GM12878 (cell line): ENCODE data around the gene BRCA1. TPM values are rescaled to one million over a fixed set of nuclear protein-coding genes. Genes with fewer than 3 reads are reported as not detected.

Source experiments
- ATAC-seq: fragments of 200-7000 bp; cut with Tn5 transposase; 3 replicates; pipeline ENCODE4 v1.9.1; 2020; ENCODE audit warnings: mild to moderate bottlenecking, moderate library complexity
- BruUV-seq: library from RNA; stranded (reverse); fragments of 400-500 nt; replicated peaks from 2 replicates; lab custom pipeline; 2021; lab: Mats Ljungman, UMichigan
- CTCF ChIA-PET: fragments of 300-600 bp; sonication (Branson Sonifier 250); formaldehyde crosslinking; extraction: SDS; loops from one replicate; lab custom pipeline; 2021; ENCODE audit warnings: inconsistent platforms; lab: Yijun Ruan, JAX
- POLR2A ChIA-PET: fragments of 350-600 bp; formaldehyde crosslinking; extraction: SDS; loops from one replicate; lab custom pipeline; 2021; ENCODE audit warnings: inconsistent platforms; lab: Charles Lee
- RAD21 ChIA-PET: fragments of 300-600 bp; sonication (Branson Sonifier 250); formaldehyde crosslinking; loops from one replicate; lab custom pipeline; 2023; ENCODE audit warnings: antibody characterized with exemption; ENCODE audit not compliant: unreplicated experiment; lab: Charles Lee
- SMC1A ChIA-PET: fragments of 300-600 bp; sonication (Branson Sonifier 250); formaldehyde crosslinking; loops from one replicate; lab custom pipeline; 2023; ENCODE audit not compliant: unreplicated experiment, uncharacterized antibody; lab: Charles Lee
- DNase-seq: peaks from one replicate; pipeline ENCODE4 v3.0.0-alpha.2; 2011; ENCODE audit warnings: low read depth, low spot score
- FAIRE-seq: peaks from 3 replicates; lab custom pipeline; 2011; peaks lifted over from hg19 to GRCh38; lab: Jason Lieb, UNC
- H2AFZ ChIP-seq: 2 replicates; pipeline ENCODE4 v1.6.0; 2011; ENCODE audit warnings: low read depth, low read length, control low read depth; ENCODE audit not compliant: control insufficient read depth
- H3K27ac ChIP-seq: 2 replicates; pipeline ENCODE4 v1.5.1; 2011; ENCODE audit warnings: control low read depth; ENCODE audit not compliant: control insufficient read depth, insufficient read depth
- H3K27me3 ChIP-seq, 2 experiments: replicated peaks in 1 of 2; 2 replicates each; pipeline versions ENCODE4 v1.6.0 to v1.6.1; 2011; ENCODE audit warnings: low read length in 1 of 2; ENCODE audit not compliant: control insufficient read depth in 2 of 2, insufficient read depth in 2 of 2
- H3K36me3 ChIP-seq, 2 experiments: 2 replicates each; pipeline ENCODE4 v1.5.1; 2011; ENCODE audit warnings: low read length in 1 of 2; ENCODE audit not compliant: control insufficient read depth in 2 of 2, insufficient read depth in 2 of 2
- H3K4me1 ChIP-seq: 2 replicates; pipeline ENCODE4 v1.6.1; 2011; ENCODE audit warnings: mild to moderate bottlenecking, low read length, moderate library complexity, mixed read lengths; ENCODE audit not compliant: control insufficient read depth, insufficient read depth
- H3K4me2 ChIP-seq: 2 replicates; pipeline ENCODE4 v1.6.0; 2011; ENCODE audit warnings: control low read depth; ENCODE audit not compliant: control insufficient read depth, insufficient read depth
- H3K4me3 ChIP-seq: fragments of 200-600 bp; sonication (generic); 2 replicates; pipeline ENCODE4 v1.5.1; 2016
- H3K79me2 ChIP-seq: 2 replicates; pipeline ENCODE4 v1.6.0; 2011; ENCODE audit warnings: low read length; ENCODE audit not compliant: control insufficient read depth, insufficient read depth
- H3K9ac ChIP-seq: 2 replicates; pipeline ENCODE4 v1.8.0; 2011; ENCODE audit warnings: low read length, control low read depth, mixed read lengths; ENCODE audit not compliant: control insufficient read depth, insufficient read depth
- H3K9me3 ChIP-seq: replicated peaks from 3 replicates; pipeline ENCODE4 v1.5.1; 2011; ENCODE audit warnings: mild to moderate bottlenecking, low read length; ENCODE audit not compliant: control insufficient read depth, insufficient read depth
- H4K20me1 ChIP-seq: 2 replicates; pipeline ENCODE4 v1.6.0; 2011; ENCODE audit not compliant: control insufficient read depth, insufficient read depth
- ASH2L ChIP-seq: fragments of 300-600, 200-600 bp; sonication (generic); IDR thresholded peaks from 2 replicates; pipeline ENCODE4 v1.6.1; 2017; ENCODE audit warnings: low read depth, mild to moderate bottlenecking, borderline replicate concordance
- CREB1 ChIP-seq: IDR thresholded peaks from 2 replicates; pipeline ENCODE4 v1.6.1; 2012; ENCODE audit warnings: low read depth, mild to moderate bottlenecking, inconsistent platforms
- EED ChIP-seq: sonication (generic); IDR thresholded peaks from 2 replicates; pipeline ENCODE4 v1.6.1; 2016; ENCODE audit warnings: antibody characterized with exemption, low read depth
- HDAC6 ChIP-seq: fragments of 200-600 bp; sonication (generic); IDR thresholded peaks from one replicate; pipeline ENCODE4 v1.8.0; 2017; ENCODE audit warnings: antibody characterized with exemption; ENCODE audit not compliant: unreplicated experiment
- IRF4 ChIP-seq: IDR thresholded peaks from 2 replicates; pipeline ENCODE4 v1.6.1; 2011; ENCODE audit warnings: low read depth, low read length
- KAT2A ChIP-seq: conservative IDR thresholded peaks from 2 replicates; pipeline ENCODE4 v1.6.1; 2011; ENCODE audit warnings: low read depth, low read length; ENCODE audit not compliant: control insufficient read depth
- MXI1 ChIP-seq: fragments of 150-350 bp; IDR thresholded peaks from 2 replicates; pipeline ENCODE4 v1.6.1; 2011; ENCODE audit warnings: low read depth, mild to moderate bottlenecking, inconsistent platforms, low read length, improper control_type of control experiment
- NR2C2 ChIP-seq: IDR thresholded peaks from 2 replicates; pipeline ENCODE4 v1.6.1; 2011; ENCODE audit warnings: borderline replicate concordance, low read depth; ENCODE audit not compliant: control insufficient read depth, insufficient read length
- PAX8 ChIP-seq: fragments of 450-650 bp; IDR thresholded peaks from 2 replicates; pipeline ENCODE4 v1.6.1; 2017; ENCODE audit warnings: mild to moderate bottlenecking, moderate library complexity
- PML ChIP-seq: IDR thresholded peaks from 2 replicates; pipeline ENCODE4 v1.6.1; 2012; ENCODE audit warnings: low read length, inconsistent platforms
- RFX5 ChIP-seq: IDR thresholded peaks from 2 replicates; pipeline ENCODE4 v1.6.1; 2011; ENCODE audit warnings: low read depth, low read length, improper control_type of control experiment
- SUPT20H ChIP-seq: IDR thresholded peaks from 2 replicates; pipeline ENCODE4 v1.6.1; 2011; ENCODE audit warnings: low read depth, mild to moderate bottlenecking, low read length, moderate library complexity, borderline replicate concordance; ENCODE audit not compliant: control insufficient read depth
- TARDBP ChIP-seq: IDR thresholded peaks from 2 replicates; pipeline ENCODE4 v1.6.1; 2016; ENCODE audit warnings: borderline replicate concordance
- ZNF622 ChIP-seq: fragments of 450-650 bp; IDR thresholded peaks from 2 replicates; pipeline ENCODE4 v1.6.1; 2017; ENCODE audit warnings: mild to moderate bottlenecking, inconsistent platforms
- ZZZ3 ChIP-seq: IDR thresholded peaks from 2 replicates; pipeline ENCODE4 v1.6.1; 2011; ENCODE audit warnings: low read depth; ENCODE audit not compliant: control insufficient read depth, insufficient read length
- WGBS: methylation state at CpG from one replicate; pipeline ENCODE4 v1.1.6; 2016; ENCODE audit warnings: low lambda C conversion rate; ENCODE audit not compliant: insufficient replicate concordance, insufficient coverage; ENCODE audit errors: missing lambda C conversion rate; 5-methylcytosine and 5-hydroxymethylcytosine counted together
- in situ Hi-C: fragments of 300-500 bp; cut with MboI; formaldehyde crosslinking; loops from 9 replicates; pipeline ENCODE4 v1.14.3; 2018; ENCODE audit warnings: mixed read lengths
- intact Hi-C: fragments of 100-400 bp; cut with micrococcal nuclease; formaldehyde crosslinking; loops from one replicate; pipeline ENCODE4 v1.14.2; 2022; ENCODE audit not compliant: unreplicated experiment
- polyA plus RNA-seq, 11 experiments: library from polyadenylated mRNA; depleted of rRNA in 4 of 11; unstranded in 6 of 11; stranded (reverse) in 5 of 11; fragments of >200 nt; fragmentation: Nextera tagmentation in 4 of 11; fragmentation: Illumina TruSeq in 1 of 11; extraction: Ambion mirVana in 4 of 11; extraction: Trizol in 1 of 11; gene quantifications; 1 replicate in 1 of 11; 2 replicates in 10 of 11; pipeline versions ENCODE4 v1.2.1 to v1.2.3, GENCODE V29; 2011 to 2016; ENCODE audit warnings: inconsistent platforms in 2 of 11, missing spikeins in 2 of 11, low read depth in 1 of 11
- total RNA-seq, 4 experiments: library from RNA; depleted of rRNA in 3 of 4; stranded (reverse); fragments of >200 nt in 3 of 4; fragmentation: Illumina TruSeq in 1 of 4; extraction: Trizol in 1 of 4; gene quantifications; 2 replicates each; pipeline versions ENCODE4 v1.2.1 to v1.2.3, GENCODE V29; 2013 to 2021
- TF ChIP-seq, protein P1 (sequence below): IDR thresholded peaks from 2 replicates; pipeline ENCODE4 v1.6.1; 2011; ENCODE audit warnings: borderline replicate concordance, low read depth, mild to moderate bottlenecking, moderate library complexity, low read length; ENCODE audit not compliant: insufficient read depth, poor library complexity, severe bottlenecking
- TF ChIP-seq, protein P2 (sequence below): fragments of 450-650 bp; IDR thresholded peaks from 2 replicates; pipeline ENCODE4 v1.6.1; 2016; ENCODE audit warnings: mild to moderate bottlenecking
- TF ChIP-seq, protein P3 (sequence below): IDR thresholded peaks from 2 replicates; pipeline ENCODE4 v1.6.1; 2011; ENCODE audit warnings: low read depth, low read length, improper control_type of control experiment, borderline replicate concordance
- TF ChIP-seq, protein P4 (sequence below): fragments of 450-650 bp; IDR thresholded peaks from 2 replicates; pipeline ENCODE4 v1.6.1; 2017; ENCODE audit warnings: antibody characterized with exemption, mild to moderate bottlenecking, moderate library complexity

Gene BRCA1
- total and polyA plus RNA-seq, 10 of the 15 experiments (the other 5 are each of a cell fraction or from before 2014, with no cell fraction given) = 16.8 to 71.2 (median 44.2) TPM

DNA sequence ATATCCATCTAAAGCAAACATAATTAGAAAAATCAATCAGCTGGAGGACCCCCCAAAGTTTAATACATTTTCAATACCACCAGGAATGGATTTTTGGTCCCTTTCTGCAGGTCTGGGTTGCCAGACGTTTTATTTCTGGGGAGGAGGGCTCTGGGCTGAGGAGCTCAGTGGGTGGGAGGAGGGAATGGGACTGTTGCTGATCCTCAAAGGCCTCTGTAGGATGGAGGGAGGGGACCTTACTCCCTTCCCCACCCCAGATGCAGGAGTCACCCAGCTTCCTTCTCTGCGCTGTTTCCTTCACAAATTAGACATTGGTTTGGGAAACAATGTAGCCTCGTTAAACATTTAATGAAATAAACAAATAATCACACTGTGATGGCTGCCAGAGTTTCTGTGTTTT lies 93.5 kb downstream of the BRCA1 start:
- DNase-seq (no peak), FAIRE-seq (no peak), ATAC-seq (no peak)
- no TSS peak for BruUV-seq
- intact Hi-C loops (no loop called here), in situ Hi-C loops (no loop called here)
- Histone ChIP-seq H3K79me2 (no peaks in the 10 kb centered on the region), H3K4me2 (no peak overlapping the region), H3K27me3 (no peaks in the 10 kb centered on the region), H3K4me3 (no peak overlapping the region), H4K20me1 (no peaks in the 10 kb centered on the region), H3K9me3 (no peaks in the 10 kb centered on the region), H3K4me1 (no peaks in the 10 kb centered on the region), H3K36me3 (no peaks in the 10 kb centered on the region)
- SMC1A ChIA-PET = no interaction called here
- WGBS = 46% methylated on average over 3 of the region's 3 CpGs
- RAD21 ChIA-PET = no interaction called here
- POLR2A ChIA-PET = no interaction called here
- TF ChIP-seq RFX5 (no peak), EED (no peak), NR2C2 (no peak), ZZZ3 (no peak), SUPT20H (no peak), HDAC6 (no peak), PML (no peak), TARDBP (no peak), PAX8 (no peak), ASH2L (no peak), CREB1 (no peak), KAT2A (no peak), IRF4 (no peak), MXI1 (no peak), ZNF622 (no peak)
- TF ChIP-seq, protein P1, sequence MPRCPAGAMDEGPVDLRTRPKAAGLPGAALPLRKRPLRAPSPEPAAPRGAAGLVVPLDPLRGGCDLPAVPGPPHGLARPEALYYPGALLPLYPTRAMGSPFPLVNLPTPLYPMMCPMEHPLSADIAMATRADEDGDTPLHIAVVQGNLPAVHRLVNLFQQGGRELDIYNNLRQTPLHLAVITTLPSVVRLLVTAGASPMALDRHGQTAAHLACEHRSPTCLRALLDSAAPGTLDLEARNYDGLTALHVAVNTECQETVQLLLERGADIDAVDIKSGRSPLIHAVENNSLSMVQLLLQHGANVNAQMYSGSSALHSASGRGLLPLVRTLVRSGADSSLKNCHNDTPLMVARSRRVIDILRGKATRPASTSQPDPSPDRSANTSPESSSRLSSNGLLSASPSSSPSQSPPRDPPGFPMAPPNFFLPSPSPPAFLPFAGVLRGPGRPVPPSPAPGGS = no peak
- TF ChIP-seq, protein P2, sequence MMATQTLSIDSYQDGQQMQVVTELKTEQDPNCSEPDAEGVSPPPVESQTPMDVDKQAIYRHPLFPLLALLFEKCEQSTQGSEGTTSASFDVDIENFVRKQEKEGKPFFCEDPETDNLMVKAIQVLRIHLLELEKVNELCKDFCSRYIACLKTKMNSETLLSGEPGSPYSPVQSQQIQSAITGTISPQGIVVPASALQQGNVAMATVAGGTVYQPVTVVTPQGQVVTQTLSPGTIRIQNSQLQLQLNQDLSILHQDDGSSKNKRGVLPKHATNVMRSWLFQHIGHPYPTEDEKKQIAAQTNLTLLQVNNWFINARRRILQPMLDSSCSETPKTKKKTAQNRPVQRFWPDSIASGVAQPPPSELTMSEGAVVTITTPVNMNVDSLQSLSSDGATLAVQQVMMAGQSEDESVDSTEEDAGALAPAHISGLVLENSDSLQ = no peak
- TF ChIP-seq, protein P3, sequence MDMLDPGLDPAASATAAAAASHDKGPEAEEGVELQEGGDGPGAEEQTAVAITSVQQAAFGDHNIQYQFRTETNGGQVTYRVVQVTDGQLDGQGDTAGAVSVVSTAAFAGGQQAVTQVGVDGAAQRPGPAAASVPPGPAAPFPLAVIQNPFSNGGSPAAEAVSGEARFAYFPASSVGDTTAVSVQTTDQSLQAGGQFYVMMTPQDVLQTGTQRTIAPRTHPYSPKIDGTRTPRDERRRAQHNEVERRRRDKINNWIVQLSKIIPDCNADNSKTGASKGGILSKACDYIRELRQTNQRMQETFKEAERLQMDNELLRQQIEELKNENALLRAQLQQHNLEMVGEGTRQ = no peak
- TF ChIP-seq, protein P4, sequence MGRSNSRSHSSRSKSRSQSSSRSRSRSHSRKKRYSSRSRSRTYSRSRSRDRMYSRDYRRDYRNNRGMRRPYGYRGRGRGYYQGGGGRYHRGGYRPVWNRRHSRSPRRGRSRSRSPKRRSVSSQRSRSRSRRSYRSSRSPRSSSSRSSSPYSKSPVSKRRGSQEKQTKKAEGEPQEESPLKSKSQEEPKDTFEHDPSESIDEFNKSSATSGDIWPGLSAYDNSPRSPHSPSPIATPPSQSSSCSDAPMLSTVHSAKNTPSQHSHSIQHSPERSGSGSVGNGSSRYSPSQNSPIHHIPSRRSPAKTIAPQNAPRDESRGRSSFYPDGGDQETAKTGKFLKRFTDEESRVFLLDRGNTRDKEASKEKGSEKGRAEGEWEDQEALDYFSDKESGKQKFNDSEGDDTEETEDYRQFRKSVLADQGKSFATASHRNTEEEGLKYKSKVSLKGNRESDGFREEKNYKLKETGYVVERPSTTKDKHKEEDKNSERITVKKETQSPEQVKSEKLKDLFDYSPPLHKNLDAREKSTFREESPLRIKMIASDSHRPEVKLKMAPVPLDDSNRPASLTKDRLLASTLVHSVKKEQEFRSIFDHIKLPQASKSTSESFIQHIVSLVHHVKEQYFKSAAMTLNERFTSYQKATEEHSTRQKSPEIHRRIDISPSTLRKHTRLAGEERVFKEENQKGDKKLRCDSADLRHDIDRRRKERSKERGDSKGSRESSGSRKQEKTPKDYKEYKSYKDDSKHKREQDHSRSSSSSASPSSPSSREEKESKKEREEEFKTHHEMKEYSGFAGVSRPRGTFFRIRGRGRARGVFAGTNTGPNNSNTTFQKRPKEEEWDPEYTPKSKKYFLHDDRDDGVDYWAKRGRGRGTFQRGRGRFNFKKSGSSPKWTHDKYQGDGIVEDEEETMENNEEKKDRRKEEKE = no peak
- TF ChIP-seq, all 136 proteins: peak for 0
- no peak overlapping the region for H3K9ac ChIP-seq
- H2AFZ ChIP-seq = no peak overlapping the region
- H3K27ac ChIP-seq = no peak overlapping the region
- CTCF ChIA-PET = no interaction called here
